Adipocyte (in vitro differentiated cells): Measurements from ENCODE around the gene BTN3A1.
"Not testable (repeated sequence)": the region's sequence is repeated elsewhere in the genome, so short reads cannot be mapped to it uniquely, and the experiment has no call there.

Experiments used
- DNase-seq: peaks from one replicate; pipeline ENCODE4 v3.0.0-alpha.2; 2015; ENCODE audit warnings: low read depth
- H3K27me3 ChIP-seq: replicated peaks from 2 replicates; pipeline ENCODE4 v1.7.0; 2013; ENCODE audit warnings: mild to moderate bottlenecking, low read length, moderate library complexity; ENCODE audit not compliant: control insufficient read depth, insufficient read depth
- H3K36me3 ChIP-seq: 2 replicates; pipeline ENCODE4 v1.7.0; 2013; ENCODE audit warnings: low read length, mild to moderate bottlenecking, moderate library complexity; ENCODE audit not compliant: control insufficient read depth, insufficient read depth, severe bottlenecking
- H3K4me1 ChIP-seq: 2 replicates; pipeline ENCODE4 v1.7.0; 2013; ENCODE audit warnings: mild to moderate bottlenecking, low read length, moderate library complexity; ENCODE audit not compliant: control insufficient read depth, insufficient read depth
- H3K4me3 ChIP-seq: 2 replicates; pipeline ENCODE4 v1.7.0; 2013; ENCODE audit warnings: mild to moderate bottlenecking, low read length, moderate library complexity
- H3K9ac ChIP-seq: 2 replicates; pipeline ENCODE4 v1.7.0; 2013; ENCODE audit warnings: mild to moderate bottlenecking, low read length, moderate library complexity
- H3K9me3 ChIP-seq: 2 replicates; pipeline ENCODE4 v1.7.0; 2013; ENCODE audit warnings: mild to moderate bottlenecking, low read length, moderate library complexity; ENCODE audit not compliant: control insufficient read depth

BTN3A1 gene

DNA sequence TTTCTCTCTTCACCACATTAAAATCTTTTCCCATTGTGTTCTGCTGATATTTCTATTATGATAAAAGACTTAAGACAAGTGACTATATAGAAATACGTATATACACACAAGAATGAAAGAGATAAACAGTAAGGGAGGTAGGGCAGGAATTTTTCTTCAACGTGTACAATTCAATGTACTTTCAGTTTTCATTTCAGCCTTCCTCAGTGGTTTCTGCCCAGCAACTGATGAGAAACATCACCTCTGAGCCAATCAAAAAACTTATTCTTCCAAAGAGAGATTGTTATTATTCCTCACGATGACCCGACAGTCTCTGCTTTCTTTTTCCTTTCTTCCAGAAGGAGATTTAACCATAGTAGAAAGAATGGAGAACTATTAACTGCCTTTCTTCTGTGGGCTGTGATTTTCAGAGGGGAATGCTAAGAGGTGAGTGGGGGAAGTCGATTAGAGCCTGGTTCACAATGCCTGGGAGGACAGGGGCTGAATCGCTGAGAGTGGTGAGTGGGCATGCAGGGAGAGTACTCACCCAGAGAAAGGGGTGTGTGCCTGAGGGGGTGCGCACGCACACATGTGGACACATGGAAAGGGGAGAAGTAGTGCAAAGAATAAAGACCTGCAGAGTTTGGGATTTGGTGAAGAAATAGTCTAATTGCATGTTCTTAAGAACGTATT, at the start of gene BTN3A1:
Gene BTN3A1, plus strand, starts transcription at position 289 of the 672 bp plus-strand sequence. CDS start 3,289 bp downstream, outside the sequence.
- DNase-seq, result peak; percentile 90

DNA sequence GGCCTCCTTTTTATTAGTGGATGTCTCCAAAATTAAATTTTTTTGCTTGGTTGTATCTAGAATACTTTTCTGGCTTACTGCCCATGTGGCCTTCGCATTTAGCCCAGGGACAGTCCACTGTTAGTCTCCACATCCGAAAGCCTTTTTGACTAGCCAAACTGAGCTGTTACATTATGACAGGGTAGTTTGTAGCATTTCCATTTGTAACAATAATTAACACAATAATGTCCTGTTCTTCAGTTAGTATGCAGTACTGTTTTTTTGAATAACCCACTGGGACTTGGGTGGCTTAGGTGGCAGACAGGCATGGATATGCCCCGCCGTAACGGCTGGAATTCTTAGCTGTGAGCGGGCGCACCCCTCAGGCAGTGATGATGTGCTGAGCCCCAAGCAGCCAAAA, 49.8 kb upstream of the BTN3A1 start:
- no peak for DNase-seq
- peaks cover 3% of the 10 kb centered on the region for H3K4me1 ChIP-seq
- no peak overlapping the region for H3K9ac ChIP-seq
- H3K27me3 ChIP-seq, result no peaks in the 10 kb centered on the region
- no peaks in the 10 kb centered on the region for H3K9me3 ChIP-seq
- no peak overlapping the region for H3K4me3 ChIP-seq
- no peaks in the 10 kb centered on the region for H3K36me3 ChIP-seq

More for the DNA sequence above, at the start of gene BTN3A1:
- Histone ChIP-seq H3K4me1 (peaks cover 9% of the 10 kb centered on the region), H3K4me3 (peak within 1 kb of the TSS; percentile 92), H3K36me3 (no peaks in the 10 kb centered on the region), H3K9me3 (no peaks in the 10 kb centered on the region), H3K9ac (peak within 1 kb of the TSS; percentile 84), H3K27me3 (no peaks in the 10 kb centered on the region)

DNA sequence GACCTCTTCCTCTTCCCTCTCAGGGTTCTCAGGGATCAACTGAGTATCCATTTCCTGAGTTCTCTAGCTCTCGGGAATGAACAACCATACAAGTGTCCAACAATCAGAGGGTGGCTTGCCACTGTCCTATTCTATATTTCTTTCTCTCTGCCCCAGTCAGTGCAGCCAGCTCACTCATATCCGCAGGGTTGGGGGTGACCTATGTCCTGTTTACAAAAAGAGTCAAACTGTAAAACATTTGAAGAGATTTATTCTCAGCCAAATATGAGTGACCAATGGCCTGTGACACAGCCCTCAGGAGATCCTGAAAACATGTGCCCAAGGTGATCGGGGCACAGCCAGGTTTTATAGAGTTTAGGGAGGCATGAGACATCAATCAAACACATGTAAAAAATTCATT, 47.9 kb upstream of the BTN3A1 start:
- H3K4me1 ChIP-seq, result peaks cover 3% of the 10 kb centered on the region
- no peak overlapping the region for H3K9ac ChIP-seq
- no peaks in the 10 kb centered on the region for H3K9me3 ChIP-seq
- no peaks in the 10 kb centered on the region for H3K27me3 ChIP-seq
- no peak overlapping the region for H3K4me3 ChIP-seq
- no peaks in the 10 kb centered on the region for H3K36me3 ChIP-seq
- DNase-seq, result no peak

DNA sequence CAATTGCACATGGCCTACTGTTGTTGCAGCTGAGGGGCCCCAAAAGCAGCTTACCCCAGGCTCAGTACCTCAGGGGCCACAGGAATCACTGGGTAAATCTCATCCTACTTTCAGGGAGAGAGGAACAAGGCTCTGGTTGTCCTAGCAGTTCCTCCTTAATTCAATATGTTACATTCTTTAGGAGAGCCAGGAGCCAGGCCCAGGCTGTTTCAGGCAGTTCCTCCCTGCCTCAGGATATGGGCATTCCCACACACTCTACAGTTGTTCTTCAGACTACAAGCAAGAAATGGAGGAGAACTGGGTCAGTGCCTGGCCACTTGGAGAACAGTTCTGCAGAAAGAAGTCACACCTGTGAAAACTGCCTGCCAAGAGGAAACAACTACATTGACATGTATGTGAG, 46.7 kb upstream of the BTN3A1 start:
- no peak overlapping the region for H3K9ac ChIP-seq
- peaks cover 3% of the 10 kb centered on the region for H3K4me1 ChIP-seq
- no peak for DNase-seq
- H3K36me3 ChIP-seq, result no peaks in the 10 kb centered on the region
- H3K27me3 ChIP-seq, result no peaks in the 10 kb centered on the region
- no peak overlapping the region for H3K4me3 ChIP-seq
- H3K9me3 ChIP-seq, result no peaks in the 10 kb centered on the region

DNA sequence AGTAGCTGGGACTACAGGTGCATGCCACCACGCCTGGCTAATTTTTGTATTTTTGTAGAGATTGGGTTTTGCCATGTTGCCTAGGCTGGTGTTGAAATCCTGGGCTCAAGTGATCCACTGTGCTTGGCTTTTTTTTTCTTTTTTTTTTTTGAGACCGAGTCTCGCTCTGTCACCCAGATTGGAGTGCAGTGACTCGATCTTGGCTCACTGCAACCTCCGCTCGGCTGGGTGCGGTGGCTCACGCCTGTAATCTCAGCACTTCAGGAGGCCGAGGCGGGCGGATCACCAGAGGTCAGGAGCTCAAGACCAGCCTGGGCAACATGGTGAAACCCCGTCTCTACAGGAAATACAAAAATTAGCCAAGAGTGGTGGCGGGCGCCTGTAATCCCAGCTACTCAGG, 44.5 kb upstream of the BTN3A1 start:
- not testable (repeated sequence) for H3K9ac ChIP-seq, H3K4me3 ChIP-seq, H3K9me3 ChIP-seq, H3K36me3 ChIP-seq, DNase-seq, H3K4me1 ChIP-seq, H3K27me3 ChIP-seq

DNA sequence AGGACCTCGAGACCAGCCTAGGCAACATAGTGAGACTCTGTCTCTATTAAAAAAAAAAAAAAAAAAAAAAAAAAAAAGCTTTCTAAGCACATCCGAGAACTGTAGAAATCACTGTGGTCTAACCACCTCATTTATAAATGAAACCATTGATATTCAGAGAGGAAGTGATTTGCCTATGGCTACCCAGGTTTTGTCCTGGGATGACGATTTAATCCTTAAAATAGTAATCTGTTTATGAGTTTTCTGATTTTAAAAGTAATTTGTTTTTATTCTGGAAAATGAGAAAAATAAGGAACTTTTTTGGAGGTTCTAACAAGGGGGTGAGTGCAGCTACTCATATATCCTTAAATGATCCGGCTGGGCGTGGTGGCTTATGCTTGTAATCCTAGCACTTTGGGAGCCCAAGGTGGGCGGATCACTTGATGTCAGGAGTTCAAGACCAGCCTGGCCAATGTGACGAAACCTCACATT, 43.5 kb upstream of the BTN3A1 start:
- no peaks in the 10 kb centered on the region for H3K9me3 ChIP-seq
- no peaks in the 10 kb centered on the region for H3K36me3 ChIP-seq
- H3K27me3 ChIP-seq, result no peaks in the 10 kb centered on the region
- no peak overlapping the region for H3K9ac ChIP-seq
- no peaks in the 10 kb centered on the region for H3K4me1 ChIP-seq
- no peak overlapping the region for H3K4me3 ChIP-seq
- DNase-seq, result no peak

DNA sequence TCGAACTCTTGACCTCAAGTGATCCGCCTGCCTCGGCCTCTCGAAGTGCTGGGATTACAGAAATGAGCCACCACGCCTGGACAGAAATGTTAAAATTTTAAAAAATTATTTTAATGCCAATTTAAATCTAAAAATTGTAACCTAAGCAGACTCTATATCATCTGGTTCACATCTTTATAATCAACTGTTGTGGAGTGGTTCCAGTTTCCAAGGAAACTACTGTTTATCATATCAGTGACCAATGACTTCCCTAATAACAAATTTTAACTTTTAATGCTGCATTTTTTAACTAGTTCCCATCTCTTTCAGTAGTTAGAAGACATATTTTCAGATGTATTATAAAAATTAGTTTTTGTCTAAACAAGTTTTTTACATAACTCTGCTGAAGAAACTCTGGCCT, 42.3 kb upstream of the BTN3A1 start:
- Histone ChIP-seq H3K27me3 (no peaks in the 10 kb centered on the region), H3K9ac (no peak overlapping the region), H3K9me3 (no peaks in the 10 kb centered on the region), H3K36me3 (no peaks in the 10 kb centered on the region), H3K4me1 (peaks cover 9% of the 10 kb centered on the region), H3K4me3 (no peak overlapping the region)
- DNase-seq, result no peak

DNA sequence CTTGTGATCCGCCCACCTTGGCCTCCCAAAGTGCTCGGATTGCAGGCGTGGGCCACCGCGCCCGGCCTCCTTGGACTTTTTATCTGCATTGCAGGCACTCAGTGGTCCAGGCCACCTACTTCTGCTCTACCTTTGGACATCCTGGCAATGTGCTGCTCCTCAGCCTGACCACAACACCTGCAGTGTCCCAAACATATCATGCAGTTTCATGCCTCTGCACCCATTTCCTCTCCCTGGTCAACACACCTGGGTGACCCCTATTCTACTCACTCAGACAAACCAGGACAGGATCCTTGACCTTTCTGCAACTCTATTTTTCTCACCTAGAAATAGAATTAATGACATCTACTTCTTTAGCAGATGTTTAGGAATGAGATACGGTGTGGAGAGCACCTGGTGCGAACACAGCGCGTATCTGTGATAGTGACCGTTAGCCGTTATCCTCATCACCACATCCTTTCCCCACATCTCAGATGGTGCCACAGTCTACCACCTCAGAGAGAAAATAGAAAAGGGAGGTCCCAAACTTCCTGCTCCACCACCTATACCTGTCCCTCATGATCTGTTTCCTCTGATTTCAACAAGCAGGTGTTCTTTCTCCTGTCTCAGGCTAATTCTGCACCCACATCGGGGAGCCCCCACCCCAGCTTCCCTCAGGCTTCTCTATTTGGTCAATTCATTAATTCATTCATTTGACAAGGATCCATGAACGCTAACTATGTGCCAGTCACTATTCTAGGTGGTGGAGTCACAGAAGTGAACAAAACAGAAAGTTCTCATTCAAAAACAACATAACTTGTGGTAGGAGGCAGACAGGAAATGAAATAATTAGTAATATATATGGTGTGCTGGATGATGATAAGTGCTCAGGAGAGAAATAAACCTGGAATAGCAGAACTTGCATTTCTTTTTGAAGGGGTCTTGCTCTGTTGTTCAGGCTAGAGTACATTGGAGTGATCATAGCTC, 41.3 kb upstream of the BTN3A1 start:
- Histone ChIP-seq H3K4me1 (peaks cover 11% of the 10 kb centered on the region), H3K9ac (no peak overlapping the region), H3K36me3 (no peaks in the 10 kb centered on the region), H3K4me3 (no peak overlapping the region), H3K9me3 (no peaks in the 10 kb centered on the region), H3K27me3 (no peaks in the 10 kb centered on the region)
- DNase-seq, result no peak

DNA sequence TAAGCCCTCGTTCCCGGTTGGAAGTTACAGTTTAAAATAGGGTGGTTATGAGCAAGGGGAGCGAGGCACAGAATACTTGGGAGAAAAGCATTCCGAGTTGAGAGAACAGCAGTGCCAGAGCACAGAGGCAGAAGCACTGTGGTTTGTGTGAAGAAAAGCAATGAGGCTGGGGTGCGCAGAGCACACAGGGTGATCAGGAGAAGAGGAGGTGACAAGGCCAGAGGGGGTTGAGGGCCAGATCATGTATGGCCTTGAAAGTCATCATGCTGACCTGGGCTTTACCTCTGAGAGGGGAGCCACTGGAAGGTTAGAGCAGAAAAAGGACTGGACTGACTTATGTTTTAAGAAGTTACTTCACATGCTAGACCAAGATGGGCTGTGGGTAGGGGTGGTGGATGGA, 40.5 kb upstream of the BTN3A1 start:
- H3K27me3 ChIP-seq, result no peaks in the 10 kb centered on the region
- H3K4me3 ChIP-seq, result no peak overlapping the region
- no peaks in the 10 kb centered on the region for H3K9me3 ChIP-seq
- DNase-seq, result no peak
- no peak overlapping the region for H3K9ac ChIP-seq
- no peaks in the 10 kb centered on the region for H3K36me3 ChIP-seq
- peaks cover 14% of the 10 kb centered on the region for H3K4me1 ChIP-seq

DNA sequence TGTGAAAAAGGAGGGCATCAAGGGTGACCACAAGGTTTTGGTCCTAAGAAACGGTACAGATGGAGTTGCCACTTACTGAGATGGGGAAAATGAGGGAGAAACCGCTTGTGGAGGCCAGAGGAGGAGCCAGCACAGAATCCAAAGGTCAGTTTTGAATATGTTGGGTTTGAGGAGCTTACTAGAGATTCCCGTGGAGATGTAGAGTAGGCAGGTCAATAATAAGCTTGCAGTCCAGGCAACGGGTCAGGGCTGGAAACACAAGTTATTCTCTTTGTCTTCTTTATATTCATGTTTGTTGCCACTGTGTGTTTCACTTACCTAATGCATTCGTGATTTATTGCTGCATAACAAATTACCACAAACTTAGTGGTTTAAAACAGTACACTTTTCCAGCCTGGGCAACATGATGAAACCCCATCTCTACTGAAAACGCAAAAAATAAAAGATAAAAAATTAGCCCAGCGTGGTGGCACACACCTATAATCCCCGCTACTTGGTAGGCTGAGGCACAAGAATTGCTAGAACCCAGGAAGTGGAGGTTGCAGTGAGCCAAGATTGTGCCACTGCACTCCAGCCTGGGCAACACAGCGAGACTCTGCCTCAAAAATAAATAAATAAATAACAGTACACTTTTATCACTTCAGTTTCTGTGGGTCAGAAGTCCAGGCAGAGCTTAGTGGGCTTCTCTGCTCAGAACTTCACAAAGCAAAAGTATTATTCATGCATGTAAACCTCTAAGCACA, 39.8 kb upstream of the BTN3A1 start:
- Histone ChIP-seq H3K4me3 (no peak overlapping the region), H3K4me1 (peaks cover 14% of the 10 kb centered on the region), H3K36me3 (no peaks in the 10 kb centered on the region), H3K9me3 (no peaks in the 10 kb centered on the region), H3K9ac (no peak overlapping the region), H3K27me3 (no peaks in the 10 kb centered on the region)
- no peak for DNase-seq

DNA sequence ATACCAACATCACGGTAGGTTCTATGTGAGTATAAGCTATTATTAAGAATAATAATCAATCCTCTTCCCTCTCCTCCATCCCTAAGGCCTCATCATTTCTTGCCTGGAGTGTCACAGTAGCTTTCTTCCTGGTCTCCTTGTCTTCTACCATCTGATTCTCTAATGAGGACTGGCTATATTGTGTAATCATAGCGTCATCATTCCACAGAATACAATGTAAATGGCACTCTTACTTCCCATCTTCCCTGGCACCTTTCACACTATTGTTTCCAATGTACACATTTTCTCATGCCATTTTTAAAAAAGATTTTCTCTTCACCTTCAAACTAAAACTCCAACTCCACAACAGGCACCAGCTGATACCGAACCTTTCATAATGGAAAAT, 39.2 kb upstream of the BTN3A1 start:
- H3K9me3 ChIP-seq, result no peaks in the 10 kb centered on the region
- H3K9ac ChIP-seq, result no peak overlapping the region
- no peak for DNase-seq
- no peak overlapping the region for H3K4me3 ChIP-seq
- H3K27me3 ChIP-seq, result no peaks in the 10 kb centered on the region
- peaks cover 14% of the 10 kb centered on the region for H3K4me1 ChIP-seq
- no peaks in the 10 kb centered on the region for H3K36me3 ChIP-seq
